ENCODE results near the gene SPTAN1. TPM values are rescaled to one million over a fixed set of nuclear protein-coding genes. Genes with fewer than 3 reads are reported as not detected.

SPTAN1 gene
- total and polyA plus RNA-seq, 3 donors from 2014 or later: 299 to 665 (median 653) TPM

- intact Hi-C loops (cut with DNase I; ENCODE audit: low total_unique reads): no loop called here
- Histone ChIP-seq H3K4me1 (peaks cover 23% of the 10 kb centered on the region), H3K27ac (no peak overlapping the region), H3K9me3 (no peaks in the 10 kb centered on the region), H3K27me3 (no peaks in the 10 kb centered on the region), H3K4me3 (no peak overlapping the region), H3K36me3 (ENCODE audit: low read depth, missing control alignments) (no peaks in the 10 kb centered on the region)
- no peak for DNase-seq
- 90 to 99% methylated on average over 3 of the region's 3 CpGs for WGBS, 2 donors
- TF ChIP-seq CTCF (IDR thresholded peaks at IDR 0.05): no peak
- no peak for TF ChIP-seq POLR2A (IDR thresholded peaks at IDR 0.05)
Measured at GRCh38 chr9:128546504-128546903, 5.9 kb upstream of the SPTAN1 start.

GRCh38 chr9:128548876-128549275, 3.5 kb upstream of the SPTAN1 start:
- Histone ChIP-seq H3K4me3 (no peak overlapping the region), H3K9me3 (no peaks in the 10 kb centered on the region), H3K27ac (no peak overlapping the region), H3K4me1 (peaks cover 28% of the 10 kb centered on the region), H3K27me3 (no peaks in the 10 kb centered on the region), H3K36me3 (ENCODE audit: low read depth, missing control alignments) (no peaks in the 10 kb centered on the region)
- intact Hi-C loops (cut with DNase I; ENCODE audit: low total_unique reads): no loop called here
- 87 to 91% methylated on average over 7 of the region's 7 CpGs for WGBS, 2 donors
- TF ChIP-seq POLR2A (IDR thresholded peaks at IDR 0.05): no peak
- no peak for TF ChIP-seq CTCF (IDR thresholded peaks at IDR 0.05)
- no peak for DNase-seq

DNA sequence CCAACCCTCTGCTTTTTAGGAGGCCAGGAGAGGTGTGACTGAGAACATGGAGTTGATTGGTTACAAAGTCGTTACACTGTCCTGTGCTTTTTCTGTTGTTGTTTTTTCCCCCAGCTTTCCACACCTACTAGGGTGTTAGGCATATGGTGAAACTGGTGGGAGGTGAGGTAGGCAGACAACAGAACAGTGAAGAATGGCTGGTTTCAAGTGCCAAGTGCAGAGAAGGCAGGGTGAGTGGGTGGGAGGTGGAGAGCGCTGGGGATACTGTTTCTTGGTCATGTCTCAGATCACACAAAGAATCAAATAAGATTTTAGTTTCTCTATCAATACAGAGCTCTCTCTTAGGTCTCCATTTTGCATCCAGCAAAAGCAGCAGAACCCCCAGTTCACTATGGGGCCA, 2.2 kb upstream of the SPTAN1 start:
- H3K9me3 ChIP-seq: no peaks in the 10 kb centered on the region
- peak overlapping the region; percentile 90 to 98 for H3K27ac ChIP-seq
- no peak overlapping the region for H3K4me3 ChIP-seq
- 27 to 40% methylated on average over 2 of the region's 2 CpGs for WGBS, 2 donors
- no peaks in the 10 kb centered on the region for H3K27me3 ChIP-seq
- DNase-seq: no peak
- H3K36me3 ChIP-seq (ENCODE audit: low read depth, missing control alignments): no peaks in the 10 kb centered on the region
- intact Hi-C loops (cut with DNase I; ENCODE audit: low total_unique reads): no loop called here
- H3K4me1 ChIP-seq: peaks cover 40% of the 10 kb centered on the region
- TF ChIP-seq CTCF (IDR thresholded peaks at IDR 0.05) (no peak), POLR2A (IDR thresholded peaks at IDR 0.05) (no peak)

DNA sequence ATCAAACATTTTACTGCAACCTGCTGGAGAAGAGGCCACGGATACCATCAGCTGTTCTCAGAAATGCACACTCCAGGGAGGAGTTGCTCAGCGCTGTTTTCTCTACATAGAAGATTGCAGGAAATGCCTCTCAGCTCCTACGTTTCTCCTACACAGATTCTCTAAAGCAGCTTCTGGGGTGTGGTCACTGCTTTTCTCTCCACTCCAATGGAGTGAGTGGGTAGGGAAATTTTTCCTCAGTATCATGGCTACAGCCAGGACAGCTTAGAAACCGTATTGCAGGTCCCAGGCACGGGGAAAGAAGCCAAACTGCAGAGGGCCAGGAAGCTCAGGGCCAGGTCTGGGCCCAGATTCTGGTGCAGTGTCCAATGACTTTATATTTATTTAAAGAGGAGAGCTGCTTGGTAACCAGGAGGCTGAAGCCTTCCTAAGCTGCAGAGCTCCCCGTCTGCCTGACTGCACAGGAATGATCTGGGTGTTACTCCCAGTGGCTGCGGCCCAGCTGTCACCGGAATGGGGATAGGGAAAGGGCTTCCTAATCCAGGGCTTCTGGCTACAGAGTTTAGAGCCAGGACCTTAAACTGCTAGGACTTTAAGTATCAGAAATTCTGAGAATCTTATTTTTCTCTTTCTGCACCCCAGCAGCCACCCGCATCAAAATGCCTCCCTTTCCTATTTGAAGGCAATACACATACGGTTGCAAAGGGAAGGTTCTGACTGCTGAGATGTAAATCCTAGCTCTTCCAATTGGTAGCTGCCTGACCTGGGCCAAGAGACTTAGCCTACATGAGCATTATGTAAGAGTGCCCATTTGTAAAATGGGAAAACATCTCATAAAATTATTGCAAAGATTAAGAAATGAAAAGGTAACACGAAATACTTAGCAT, 1.4 kb upstream of the SPTAN1 start:
- 7 to 13% methylated on average over 11 of the region's 11 CpGs for WGBS, 2 donors
- no peak for TF ChIP-seq POLR2A (IDR thresholded peaks at IDR 0.05)
- no peak for TF ChIP-seq CTCF (IDR thresholded peaks at IDR 0.05)

More for the DNA sequence above, 1.4 kb upstream of the SPTAN1 start:
- Histone ChIP-seq H3K27me3 (no peaks in the 10 kb centered on the region), H3K9me3 (no peaks in the 10 kb centered on the region), H3K27ac (peak overlapping the region; percentile 90 to 98), H3K36me3 (ENCODE audit: low read depth, missing control alignments) (no peaks in the 10 kb centered on the region), H3K4me3 (peak overlapping the region in 1 of 2 donors; percentile 96), H3K4me1 (peaks cover 48% of the 10 kb centered on the region)
- intact Hi-C loops (cut with DNase I; ENCODE audit: low total_unique reads): no loop called here
- DNase-seq: peak; percentile 23

All from testis (tissue), 3 donors.